Measurements from ENCODE around the gene ALOX15. TPM values are rescaled to one million over a fixed set of nuclear protein-coding genes. Genes with fewer than 3 reads are reported as not detected.

Gene ALOX15
- total RNA-seq, 1 experiment from 2014 or later = not detected

DNA sequence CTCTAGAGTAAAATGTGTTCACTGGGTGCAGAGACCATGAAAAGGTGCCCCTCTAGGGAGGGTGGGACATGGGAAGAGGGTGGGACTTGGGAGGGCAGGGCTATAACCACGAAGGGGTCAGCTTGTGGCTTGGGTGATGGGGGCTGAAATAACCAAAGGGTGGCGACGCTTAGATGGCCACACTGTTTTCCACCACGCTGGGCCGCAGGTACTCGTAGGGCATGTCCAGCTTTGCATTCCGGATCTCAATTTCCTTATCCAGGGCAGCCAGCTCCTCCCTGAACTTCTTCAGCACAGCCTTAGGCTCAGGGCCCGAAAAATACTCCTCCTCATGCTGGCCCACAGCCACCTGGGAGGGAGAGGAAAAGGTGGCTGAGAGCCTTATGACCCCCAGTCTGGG lies 10.0 kb downstream of the ALOX15 start:
- in situ Hi-C loops (cut with HindIII; ENCODE audit: low pct_unique_long_range_greater_than_20kb, low sequenced_read_pairs) = no loop called here
- CTCF ChIA-PET = interaction anchor here (0.6 kb wide), 1 partner anchor 217 kb away, joined by 5 read pairs; no protein-coding TSS in a partner anchor

DNA sequence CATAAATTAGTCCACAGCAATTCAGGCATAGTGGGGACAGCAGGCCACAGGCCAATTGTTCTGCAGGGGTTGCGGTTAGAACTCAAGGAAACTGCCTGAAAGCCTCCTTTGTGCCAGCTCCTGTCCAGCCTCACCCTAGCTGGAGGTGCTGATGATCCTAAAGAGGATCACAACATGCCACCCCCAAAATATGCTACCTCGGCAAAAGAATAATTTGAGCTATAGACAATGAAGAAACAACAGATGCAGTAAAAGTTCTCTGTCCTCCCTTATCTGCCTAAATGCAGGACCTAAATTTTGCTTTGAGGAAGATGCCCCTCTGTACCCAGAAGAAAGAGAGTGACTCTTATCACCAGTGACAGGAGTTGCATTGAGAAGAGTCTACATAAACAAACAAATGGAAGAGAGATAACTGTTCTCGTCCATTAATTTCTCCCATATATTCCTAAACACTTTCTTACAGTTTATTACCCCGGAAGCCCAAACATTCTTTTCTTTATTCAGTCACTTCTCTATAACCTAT lies 14.7 kb downstream of the ALOX15 start:
- DNase-seq (ENCODE audit: low read depth, low spot score) (no peak), ATAC-seq (no peak)
- no peak overlapping the region for H3K27ac ChIP-seq (ENCODE audit: low read length)
- no peaks in the 10 kb centered on the region for H3K36me3 ChIP-seq (ENCODE audit: control insufficient read depth, insufficient read depth, low read length)
- no peaks in the 10 kb centered on the region for H3K4me1 ChIP-seq (ENCODE audit: control insufficient read depth, insufficient read depth, low read length)
- ChIA-PET POLR2A (no interaction called here), CTCF (interaction anchor here (0.5 to 3.1 kb wide), 4 partner anchors 49 to 219 kb away, joined by 3 to 25 read pairs (median 4); no protein-coding TSS in a partner anchor)
- BruUV-seq (replicated peaks) = no TSS peak
- H3K4me3 ChIP-seq (ENCODE audit: low read depth in 2 of 2, low read length in 2 of 2) = no peak overlapping the region
- TF ChIP-seq SIN3A (IDR thresholded peaks at IDR 0.05; ENCODE audit: borderline replicate concordance, insufficient read depth, low read depth, low read length) (no peak), TCF7L2 (IDR thresholded peaks at IDR 0.05; ENCODE audit: low read depth, low read length) (no peak)
- no peaks in the 10 kb centered on the region for H3K27me3 ChIP-seq (ENCODE audit: control insufficient read depth, insufficient read depth, low read length)
- in situ Hi-C loops (cut with HindIII; ENCODE audit: low pct_unique_long_range_greater_than_20kb, low sequenced_read_pairs) = no loop called here
- no peaks in the 10 kb centered on the region for H3K9me3 ChIP-seq (ENCODE audit: control insufficient read depth, insufficient read depth, low read depth, low read length)
- intact Hi-C loops (cut with micrococcal nuclease; ENCODE audit: unreplicated experiment) = loop anchor here (1.0 kb wide), 1 partner anchor 60 kb away; no protein-coding TSS in a partner anchor

More for the DNA sequence above, 10.0 kb downstream of the ALOX15 start:
- Histone ChIP-seq H3K4me3 (ENCODE audit: low read depth in 2 of 2, low read length in 2 of 2) (no peak overlapping the region), H3K9me3 (ENCODE audit: control insufficient read depth, insufficient read depth, low read depth, low read length) (no peaks in the 10 kb centered on the region), H3K27me3 (ENCODE audit: control insufficient read depth, insufficient read depth, low read length) (no peaks in the 10 kb centered on the region), H3K36me3 (ENCODE audit: control insufficient read depth, insufficient read depth, low read length) (no peaks in the 10 kb centered on the region), H3K27ac (ENCODE audit: low read length) (no peak overlapping the region), H3K4me1 (ENCODE audit: control insufficient read depth, insufficient read depth, low read length) (no peaks in the 10 kb centered on the region)
- DNase-seq (ENCODE audit: low read depth, low spot score) (no peak), ATAC-seq (no peak)
- BruUV-seq (replicated peaks) = no TSS peak
- POLR2A ChIA-PET = no interaction called here
- intact Hi-C loops (cut with micrococcal nuclease; ENCODE audit: unreplicated experiment) = no loop called here
- TF ChIP-seq, protein P1, sequence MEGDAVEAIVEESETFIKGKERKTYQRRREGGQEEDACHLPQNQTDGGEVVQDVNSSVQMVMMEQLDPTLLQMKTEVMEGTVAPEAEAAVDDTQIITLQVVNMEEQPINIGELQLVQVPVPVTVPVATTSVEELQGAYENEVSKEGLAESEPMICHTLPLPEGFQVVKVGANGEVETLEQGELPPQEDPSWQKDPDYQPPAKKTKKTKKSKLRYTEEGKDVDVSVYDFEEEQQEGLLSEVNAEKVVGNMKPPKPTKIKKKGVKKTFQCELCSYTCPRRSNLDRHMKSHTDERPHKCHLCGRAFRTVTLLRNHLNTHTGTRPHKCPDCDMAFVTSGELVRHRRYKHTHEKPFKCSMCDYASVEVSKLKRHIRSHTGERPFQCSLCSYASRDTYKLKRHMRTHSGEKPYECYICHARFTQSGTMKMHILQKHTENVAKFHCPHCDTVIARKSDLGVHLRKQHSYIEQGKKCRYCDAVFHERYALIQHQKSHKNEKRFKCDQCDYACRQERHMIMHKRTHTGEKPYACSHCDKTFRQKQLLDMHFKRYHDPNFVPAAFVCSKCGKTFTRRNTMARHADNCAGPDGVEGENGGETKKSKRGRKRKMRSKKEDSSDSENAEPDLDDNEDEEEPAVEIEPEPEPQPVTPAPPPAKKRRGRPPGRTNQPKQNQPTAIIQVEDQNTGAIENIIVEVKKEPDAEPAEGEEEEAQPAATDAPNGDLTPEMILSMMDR (IDR thresholded peaks at IDR 0.05) = no peak
- TF ChIP-seq SIN3A (IDR thresholded peaks at IDR 0.05; ENCODE audit: borderline replicate concordance, insufficient read depth, low read depth, low read length) (no peak), TCF7L2 (IDR thresholded peaks at IDR 0.05; ENCODE audit: low read depth, low read length) (no peak), POLR2AphosphoS5 (IDR thresholded peaks at IDR 0.05; ENCODE audit: low read depth, low read length) (no peak)
- TF ChIP-seq, protein P2, sequence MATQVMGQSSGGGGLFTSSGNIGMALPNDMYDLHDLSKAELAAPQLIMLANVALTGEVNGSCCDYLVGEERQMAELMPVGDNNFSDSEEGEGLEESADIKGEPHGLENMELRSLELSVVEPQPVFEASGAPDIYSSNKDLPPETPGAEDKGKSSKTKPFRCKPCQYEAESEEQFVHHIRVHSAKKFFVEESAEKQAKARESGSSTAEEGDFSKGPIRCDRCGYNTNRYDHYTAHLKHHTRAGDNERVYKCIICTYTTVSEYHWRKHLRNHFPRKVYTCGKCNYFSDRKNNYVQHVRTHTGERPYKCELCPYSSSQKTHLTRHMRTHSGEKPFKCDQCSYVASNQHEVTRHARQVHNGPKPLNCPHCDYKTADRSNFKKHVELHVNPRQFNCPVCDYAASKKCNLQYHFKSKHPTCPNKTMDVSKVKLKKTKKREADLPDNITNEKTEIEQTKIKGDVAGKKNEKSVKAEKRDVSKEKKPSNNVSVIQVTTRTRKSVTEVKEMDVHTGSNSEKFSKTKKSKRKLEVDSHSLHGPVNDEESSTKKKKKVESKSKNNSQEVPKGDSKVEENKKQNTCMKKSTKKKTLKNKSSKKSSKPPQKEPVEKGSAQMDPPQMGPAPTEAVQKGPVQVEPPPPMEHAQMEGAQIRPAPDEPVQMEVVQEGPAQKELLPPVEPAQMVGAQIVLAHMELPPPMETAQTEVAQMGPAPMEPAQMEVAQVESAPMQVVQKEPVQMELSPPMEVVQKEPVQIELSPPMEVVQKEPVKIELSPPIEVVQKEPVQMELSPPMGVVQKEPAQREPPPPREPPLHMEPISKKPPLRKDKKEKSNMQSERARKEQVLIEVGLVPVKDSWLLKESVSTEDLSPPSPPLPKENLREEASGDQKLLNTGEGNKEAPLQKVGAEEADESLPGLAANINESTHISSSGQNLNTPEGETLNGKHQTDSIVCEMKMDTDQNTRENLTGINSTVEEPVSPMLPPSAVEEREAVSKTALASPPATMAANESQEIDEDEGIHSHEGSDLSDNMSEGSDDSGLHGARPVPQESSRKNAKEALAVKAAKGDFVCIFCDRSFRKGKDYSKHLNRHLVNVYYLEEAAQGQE (IDR thresholded peaks at IDR 0.05; ENCODE audit: insufficient read depth in 1 of 2, low read depth in 2 of 2, low read length in 1 of 2) = no peak

DNA sequence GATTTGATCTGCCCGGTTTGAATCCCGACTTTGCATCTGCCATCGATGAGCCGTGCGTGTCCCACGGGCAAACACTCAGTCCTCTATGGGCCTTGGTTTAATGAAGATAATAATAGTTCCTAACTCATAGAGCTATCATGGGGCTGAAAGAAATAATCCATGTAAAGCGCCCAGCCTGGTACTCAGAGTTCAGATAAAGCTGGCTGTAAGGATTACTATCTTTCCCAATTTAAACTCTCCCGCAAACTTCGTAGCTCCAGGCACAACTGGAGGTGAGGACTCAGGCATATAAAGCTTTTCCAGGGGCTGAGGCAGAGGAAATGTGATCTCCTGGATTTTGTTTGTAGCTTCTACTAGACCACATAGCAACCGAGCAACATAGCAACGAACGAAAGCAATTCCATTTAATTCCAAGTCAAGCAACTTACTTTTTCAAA lies 16.3 kb downstream of the ALOX15 start:
- no peak for TF ChIP-seq POLR2AphosphoS5 (IDR thresholded peaks at IDR 0.05; ENCODE audit: low read depth, low read length)
- no peak for TF ChIP-seq TCF7L2 (IDR thresholded peaks at IDR 0.05; ENCODE audit: low read depth, low read length)
- no peak for TF ChIP-seq SIN3A (IDR thresholded peaks at IDR 0.05; ENCODE audit: borderline replicate concordance, insufficient read depth, low read depth, low read length)
- TF ChIP-seq, protein P2 (IDR thresholded peaks at IDR 0.05; ENCODE audit: insufficient read depth in 1 of 2, low read depth in 2 of 2, low read length in 1 of 2) = no peak
- TF ChIP-seq, protein P1 (IDR thresholded peaks at IDR 0.05) = no peak
- no TSS peak for BruUV-seq (replicated peaks)
- H3K9me3 ChIP-seq (ENCODE audit: control insufficient read depth, insufficient read depth, low read depth, low read length) = no peaks in the 10 kb centered on the region
- H3K36me3 ChIP-seq (ENCODE audit: control insufficient read depth, insufficient read depth, low read length) = no peaks in the 10 kb centered on the region
- DNase-seq (ENCODE audit: low read depth, low spot score) (no peak), ATAC-seq (no peak)
- no peaks in the 10 kb centered on the region for H3K4me1 ChIP-seq (ENCODE audit: control insufficient read depth, insufficient read depth, low read length)
- in situ Hi-C loops (cut with HindIII; ENCODE audit: low pct_unique_long_range_greater_than_20kb, low sequenced_read_pairs) (no loop called here), intact Hi-C loops (cut with micrococcal nuclease; ENCODE audit: unreplicated experiment) (no loop called here)
- H3K4me3 ChIP-seq (ENCODE audit: low read depth in 2 of 2, low read length in 2 of 2) = no peak overlapping the region
- ChIA-PET POLR2A (no interaction called here), CTCF (interaction anchor here (3.1 kb wide), 1 partner anchor 58 kb away, joined by 25 read pairs; no protein-coding TSS in a partner anchor)
- H3K27me3 ChIP-seq (ENCODE audit: control insufficient read depth, insufficient read depth, low read length) = no peaks in the 10 kb centered on the region
- no peak overlapping the region for H3K27ac ChIP-seq (ENCODE audit: low read length)

Measured in Panc1 (cell line).